Activated CD4-positive, alpha-beta T cell treated with anti-CD3 and anti-CD28 coated beads for 36 hours (primary cell): Measurements from ENCODE around the gene RNF207. TPM values are rescaled to one million over a fixed set of nuclear protein-coding genes. Genes with fewer than 3 reads are reported as not detected.

Experiments
- ATAC-seq: fragments of 200-7000 bp; cut with Tn5 transposase; one replicate; pipeline ENCODE4 v1.10.0; 2021; ENCODE audit warnings: mild to moderate bottlenecking, moderate library complexity
- CTCF ChIA-PET: fragments of 350-600 bp; sonication (Branson Sonifier 250); formaldehyde crosslinking; loops from one replicate; lab custom pipeline; 2021; ENCODE audit warnings: antibody characterized with exemption; lab: Charles Lee
- POLR2A ChIA-PET: fragments of 350-600 bp; sonication (Branson Sonifier 250); formaldehyde crosslinking; loops from one replicate; lab custom pipeline; 2021; ENCODE audit warnings: antibody characterized with exemption, inconsistent platforms; lab: Charles Lee
- DNase-seq: peaks from one replicate; pipeline ENCODE4 v3.0.0-alpha.2; 2020
- H3K27ac Mint-ChIP-seq: one replicate; pipeline ENCODE4 v1.8.0; 2021; ENCODE audit warnings: mixed read lengths
- H3K27me3 Mint-ChIP-seq: one replicate; pipeline ENCODE4 v1.8.0; 2021; ENCODE audit warnings: mixed read lengths
- H3K36me3 Mint-ChIP-seq: one replicate; pipeline ENCODE4 v1.8.0; 2021; ENCODE audit warnings: low read depth, mixed read lengths
- H3K4me1 Mint-ChIP-seq: one replicate; pipeline ENCODE4 v1.8.0; 2021; ENCODE audit warnings: mixed read lengths
- H3K4me3 Mint-ChIP-seq: one replicate; pipeline ENCODE4 v1.8.0; 2021; ENCODE audit warnings: mild to moderate bottlenecking, moderate library complexity, mixed read lengths
- H3K9me3 Mint-ChIP-seq: one replicate; pipeline ENCODE4 v1.8.0; 2021; ENCODE audit warnings: low read depth, mixed read lengths
- intact Hi-C, 2 experiments: fragments of 100-400 bp; cut with DNase I in 1 of 2; cut with micrococcal nuclease in 1 of 2; formaldehyde crosslinking; loops; one replicate each; pipeline versions ENCODE4 v1.14.2 to v1.15.1; 2022 to 2024; cut with DNase I, micrococcal nuclease
- total RNA-seq, 2 experiments: library from RNA; stranded (reverse); gene quantifications; one replicate each; pipeline ENCODE4 v1.2.3, GENCODE V29; 2021

Gene RNF207
- total RNA-seq, 2 experiments from 2014 or later = 13.5 to 15.2 TPM

- Mint-ChIP-seq H3K27ac (no peak overlapping the region), H3K4me3 (no peak overlapping the region), H3K36me3 (no peaks in the 10 kb centered on the region), H3K27me3 (peaks cover 4% of the 10 kb centered on the region), H3K4me1 (no peaks in the 10 kb centered on the region), H3K9me3 (no peaks in the 10 kb centered on the region)
- CTCF ChIA-PET = no interaction called here
- POLR2A ChIA-PET = no interaction called here
- intact Hi-C loops = no loop called here
- DNase-seq (no peak), ATAC-seq (no peak)
Measured at GRCh38 chr1:6166655-6167390, 39.1 kb upstream of the RNF207 start.

- ChIA-PET POLR2A (no interaction called here), CTCF (no interaction called here)
- no peaks in the 10 kb centered on the region for H3K9me3 Mint-ChIP-seq
- H3K4me1 Mint-ChIP-seq = no peaks in the 10 kb centered on the region
- H3K4me3 Mint-ChIP-seq = no peak overlapping the region
- DNase-seq = no peak
- intact Hi-C loops = no loop called here
- no peak for ATAC-seq
- no peaks in the 10 kb centered on the region for H3K36me3 Mint-ChIP-seq
- no peak overlapping the region for H3K27ac Mint-ChIP-seq
- peaks cover 5% of the 10 kb centered on the region for H3K27me3 Mint-ChIP-seq
Measured at GRCh38 chr1:6167391-6168303, 38.3 kb upstream of the RNF207 start.

GRCh38 chr1:6168947-6169586 is 36.9 kb upstream of the RNF207 start:
- Mint-ChIP-seq H3K4me3 (no peak overlapping the region), H3K27ac (no peak overlapping the region), H3K9me3 (no peaks in the 10 kb centered on the region), H3K36me3 (no peaks in the 10 kb centered on the region), H3K4me1 (no peaks in the 10 kb centered on the region), H3K27me3 (peaks cover 6% of the 10 kb centered on the region)
- no peak for ATAC-seq
- intact Hi-C loops = no loop called here
- ChIA-PET POLR2A (no interaction called here), CTCF (interaction anchor here (0.6 kb wide), 1 partner anchor 77 kb away, joined by 3 read pairs; no protein-coding TSS in a partner anchor)
- no peak for DNase-seq

- no peak overlapping the region for H3K4me3 Mint-ChIP-seq
- H3K9me3 Mint-ChIP-seq = no peaks in the 10 kb centered on the region
- DNase-seq (no peak), ATAC-seq (no peak)
- H3K4me1 Mint-ChIP-seq = no peaks in the 10 kb centered on the region
- ChIA-PET POLR2A (no interaction called here), CTCF (no interaction called here)
- intact Hi-C loops = loop anchor here in 1 of 2 experiments (1.0 kb wide), 1 partner anchor 62 kb away; no protein-coding TSS in a partner anchor
- peaks cover 6% of the 10 kb centered on the region for H3K27me3 Mint-ChIP-seq
- H3K36me3 Mint-ChIP-seq = no peaks in the 10 kb centered on the region
- no peak overlapping the region for H3K27ac Mint-ChIP-seq
Measured at GRCh38 chr1:6170116-6170741, 35.7 kb upstream of the RNF207 start.

- no peaks in the 10 kb centered on the region for H3K9me3 Mint-ChIP-seq
- ATAC-seq = no peak
- H3K36me3 Mint-ChIP-seq = no peaks in the 10 kb centered on the region
- ChIA-PET POLR2A (no interaction called here), CTCF (no interaction called here)
- no peak overlapping the region for H3K27ac Mint-ChIP-seq
- no peak overlapping the region for H3K4me3 Mint-ChIP-seq
- DNase-seq = no peak
- intact Hi-C loops = loop anchor here (1.0 kb wide), 2 partner anchors 61 to 62 kb away; no protein-coding TSS in a partner anchor
- peaks cover 6% of the 10 kb centered on the region for H3K27me3 Mint-ChIP-seq
- no peaks in the 10 kb centered on the region for H3K4me1 Mint-ChIP-seq
Measured at GRCh38 chr1:6170742-6171201, 35.1 kb upstream of the RNF207 start.

- intact Hi-C loops = loop anchor here in 1 of 2 experiments (1.0 kb wide), 1 partner anchor 62 kb away; no protein-coding TSS in a partner anchor
- no peaks in the 10 kb centered on the region for H3K9me3 Mint-ChIP-seq
- no peak overlapping the region for H3K27ac Mint-ChIP-seq
- H3K4me3 Mint-ChIP-seq = no peak overlapping the region
- ATAC-seq (no peak), DNase-seq (no peak)
- POLR2A ChIA-PET = no interaction called here
- H3K27me3 Mint-ChIP-seq = peaks cover 8% of the 10 kb centered on the region
- CTCF ChIA-PET = no interaction called here
- no peaks in the 10 kb centered on the region for H3K36me3 Mint-ChIP-seq
- H3K4me1 Mint-ChIP-seq = no peaks in the 10 kb centered on the region
Measured at GRCh38 chr1:6171548-6172124, 34.3 kb upstream of the RNF207 start.

- Mint-ChIP-seq H3K4me3 (no peak overlapping the region), H3K9me3 (no peaks in the 10 kb centered on the region), H3K36me3 (no peaks in the 10 kb centered on the region), H3K27ac (no peak overlapping the region), H3K27me3 (peaks cover 14% of the 10 kb centered on the region), H3K4me1 (no peaks in the 10 kb centered on the region)
- ChIA-PET CTCF (no interaction called here), POLR2A (no interaction called here)
- no peak for DNase-seq
- intact Hi-C loops = no loop called here
- no peak for ATAC-seq
Measured at GRCh38 chr1:6172549-6172948, 33.4 kb upstream of the RNF207 start.

GRCh38 chr1:6174621-6175410 is 31.1 kb upstream of the RNF207 start:
- ChIA-PET POLR2A (no interaction called here), CTCF (no interaction called here)
- Mint-ChIP-seq H3K4me3 (no peak overlapping the region), H3K36me3 (no peaks in the 10 kb centered on the region), H3K27ac (no peak overlapping the region), H3K27me3 (peaks cover 27% of the 10 kb centered on the region), H3K9me3 (no peaks in the 10 kb centered on the region), H3K4me1 (peaks cover 3% of the 10 kb centered on the region)
- intact Hi-C loops = no loop called here
- ATAC-seq = no peak
- no peak for DNase-seq

- CTCF ChIA-PET = no interaction called here
- Mint-ChIP-seq H3K27me3 (peaks cover 27% of the 10 kb centered on the region), H3K36me3 (no peaks in the 10 kb centered on the region), H3K9me3 (no peaks in the 10 kb centered on the region), H3K4me1 (peaks cover 3% of the 10 kb centered on the region), H3K4me3 (no peak overlapping the region), H3K27ac (no peak overlapping the region)
- DNase-seq (no peak), ATAC-seq (no peak)
- intact Hi-C loops = no loop called here
- POLR2A ChIA-PET = no interaction called here
Measured at GRCh38 chr1:6175411-6175828, 30.5 kb upstream of the RNF207 start.

GRCh38 chr1:6176779-6177178 is 29.1 kb upstream of the RNF207 start:
- H3K4me1 Mint-ChIP-seq = peaks cover 14% of the 10 kb centered on the region
- H3K36me3 Mint-ChIP-seq = no peaks in the 10 kb centered on the region
- no peak for ATAC-seq
- intact Hi-C loops = no loop called here
- ChIA-PET CTCF (interaction anchor here (0.7 kb wide), 1 partner anchor 70 kb away, joined by 4 read pairs; no protein-coding TSS in a partner anchor), POLR2A (no interaction called here)
- no peak for DNase-seq
- peaks cover 37% of the 10 kb centered on the region for H3K27me3 Mint-ChIP-seq
- no peak overlapping the region for H3K4me3 Mint-ChIP-seq
- H3K9me3 Mint-ChIP-seq = no peaks in the 10 kb centered on the region
- H3K27ac Mint-ChIP-seq = no peak overlapping the region
